Measurements from ENCODE around the gene LMBR1. TPM values are rescaled to one million over a fixed set of nuclear protein-coding genes. Genes with fewer than 3 reads are reported as not detected.

LMBR1 gene
- total RNA-seq, 1 donor from 2014 or later, result 106 TPM

DNA sequence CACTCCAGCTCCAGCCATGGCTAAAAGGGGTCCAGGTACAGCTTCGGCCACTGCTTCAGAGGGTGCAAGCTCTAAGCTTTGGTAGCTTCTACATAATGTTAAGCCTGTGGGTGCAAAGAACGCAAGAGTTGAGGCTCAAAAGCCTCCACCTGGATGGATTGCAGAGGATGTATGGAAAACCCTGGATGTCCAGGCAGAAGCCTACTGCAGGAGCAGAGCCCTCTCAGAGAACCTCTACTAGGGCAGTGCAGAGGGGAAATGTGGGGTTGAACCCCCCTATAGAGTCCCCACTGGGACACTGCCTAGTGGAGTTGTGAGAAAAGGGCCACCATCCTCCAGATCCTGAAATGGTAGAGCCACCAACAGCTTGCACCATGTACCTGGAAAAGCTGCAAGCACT, 263.1 kb downstream of the LMBR1 start:
- no peak for DNase-seq (ENCODE audit: low read depth in 2 of 2)

DNA sequence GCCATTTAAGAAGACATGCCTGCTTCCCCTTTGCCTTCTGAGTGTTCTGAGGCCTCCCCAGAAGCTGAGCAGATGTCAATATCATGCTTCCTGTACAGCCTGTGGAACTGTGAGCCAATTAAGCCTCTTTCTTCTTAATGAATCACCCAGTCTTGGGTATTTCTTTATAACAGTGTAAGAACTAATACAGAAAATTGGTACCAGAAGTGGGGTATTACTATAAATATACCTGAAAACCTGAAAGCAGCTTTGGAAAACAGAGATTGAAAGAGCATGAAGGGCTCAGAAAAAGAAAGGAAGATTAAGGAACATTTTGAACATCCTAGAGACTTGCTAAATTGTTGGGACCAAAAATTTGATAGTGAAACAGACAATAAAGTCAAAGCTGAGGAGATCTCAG, 264.4 kb downstream of the LMBR1 start:
- DNase-seq (ENCODE audit: low read depth in 2 of 2), result no peak

Other genes with a start within 250 kb of the LMBR1 start
- gene NOM1, start 56.5 kb upstream of the LMBR1 start, total RNA-seq, result 14.0 and 18.1 TPM in 2 replicates
- gene MNX1, start 117.5 kb upstream of the LMBR1 start, total RNA-seq, result under 0.01 TPM in 2 replicates
- gene UBE3C, start 245.7 kb upstream of the LMBR1 start, total RNA-seq, result 75.0 and 77.9 TPM in 2 replicates